Measurements from ENCODE around the gene OR4C3.
"Not testable (repeated sequence)": the region's sequence is repeated elsewhere in the genome, so short reads cannot be mapped to it uniquely, and the experiment has no call there.

DNA sequence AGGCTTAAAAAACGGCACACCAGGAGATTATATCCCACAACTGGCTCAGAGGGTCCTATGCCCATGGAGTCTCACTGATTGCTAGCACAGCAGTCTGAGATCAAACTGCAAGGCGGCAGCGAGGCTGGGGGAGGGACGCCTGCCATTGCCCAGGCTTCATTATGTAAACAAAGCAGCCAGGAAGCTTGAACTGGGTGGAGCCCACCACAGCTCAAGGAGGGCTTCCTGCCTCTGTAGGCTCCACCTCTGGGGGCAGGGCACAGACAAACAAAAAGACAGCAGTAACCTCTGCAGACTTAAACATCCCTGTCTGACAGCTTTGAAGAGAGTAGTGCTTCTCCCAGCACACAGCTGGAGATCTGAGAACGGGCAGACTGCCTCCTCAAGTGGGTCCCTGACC is 21.6 kb downstream of the OR4C3 start:
- TF ChIP-seq, protein P1, sequence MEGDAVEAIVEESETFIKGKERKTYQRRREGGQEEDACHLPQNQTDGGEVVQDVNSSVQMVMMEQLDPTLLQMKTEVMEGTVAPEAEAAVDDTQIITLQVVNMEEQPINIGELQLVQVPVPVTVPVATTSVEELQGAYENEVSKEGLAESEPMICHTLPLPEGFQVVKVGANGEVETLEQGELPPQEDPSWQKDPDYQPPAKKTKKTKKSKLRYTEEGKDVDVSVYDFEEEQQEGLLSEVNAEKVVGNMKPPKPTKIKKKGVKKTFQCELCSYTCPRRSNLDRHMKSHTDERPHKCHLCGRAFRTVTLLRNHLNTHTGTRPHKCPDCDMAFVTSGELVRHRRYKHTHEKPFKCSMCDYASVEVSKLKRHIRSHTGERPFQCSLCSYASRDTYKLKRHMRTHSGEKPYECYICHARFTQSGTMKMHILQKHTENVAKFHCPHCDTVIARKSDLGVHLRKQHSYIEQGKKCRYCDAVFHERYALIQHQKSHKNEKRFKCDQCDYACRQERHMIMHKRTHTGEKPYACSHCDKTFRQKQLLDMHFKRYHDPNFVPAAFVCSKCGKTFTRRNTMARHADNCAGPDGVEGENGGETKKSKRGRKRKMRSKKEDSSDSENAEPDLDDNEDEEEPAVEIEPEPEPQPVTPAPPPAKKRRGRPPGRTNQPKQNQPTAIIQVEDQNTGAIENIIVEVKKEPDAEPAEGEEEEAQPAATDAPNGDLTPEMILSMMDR (IDR thresholded peaks at IDR 0.05; ENCODE audit: low read length): not testable (repeated sequence)
- TF ChIP-seq EZH2 (optimal IDR thresholded peaks at IDR 0.05; ENCODE audit: low read depth, low read length); EZH2phosphoT487 (IDR thresholded peaks at IDR 0.05; ENCODE audit: low read length): not testable (repeated sequence)

Measured in MM.1S (cell line).